B cell (primary cell): ENCODE results near the gene ADAMTSL4. TPM values are rescaled to one million over a fixed set of nuclear protein-coding genes. Genes with fewer than 3 reads are reported as not detected.

ENCODE experiments used
- ATAC-seq: fragments of 200-7000 bp; cut with Tn5 transposase; one replicate; pipeline ENCODE4 v1.10.0; 2021; ENCODE audit warnings: low read depth, mild to moderate bottlenecking, moderate number of reproducible peaks, moderate library complexity
- CTCF ChIA-PET: fragments of 350-600 bp; sonication (Branson Sonifier 250); formaldehyde crosslinking; loops from one replicate; lab custom pipeline; 2021; ENCODE audit warnings: antibody characterized with exemption, inconsistent platforms; lab: Charles Lee
- POLR2A ChIA-PET: fragments of 350-600 bp; sonication (Branson Sonifier 250); formaldehyde crosslinking; loops from one replicate; lab custom pipeline; 2021; ENCODE audit warnings: antibody characterized with exemption; lab: Charles Lee
- DNase-seq: peaks from one replicate; pipeline ENCODE4 v3.0.0; 2013
- H2AFZ ChIP-seq: 2 replicates; pipeline ENCODE4 v1.6.1; 2012; ENCODE audit warnings: mild to moderate bottlenecking, low read depth, low read length; ENCODE audit not compliant: insufficient read depth, poor library complexity, severe bottlenecking
- H3K27ac ChIP-seq, 2 donors: 1 replicate in 1 of 2; 2 replicates in 1 of 2; pipeline ENCODE4 v1.5.1; 2012 to 2013; ENCODE audit warnings: low read length in 2 of 2, mild to moderate bottlenecking in 2 of 2, moderate library complexity in 1 of 2
- H3K27me3 ChIP-seq, 4 experiments: fragments of 200-600 bp in 1 of 4; sonication (generic) in 1 of 4; replicated peaks in 1 of 4; 1 replicate in 2 of 4; 2 replicates in 2 of 4; pipeline versions ENCODE4 v1.6.1 to v1.7.0; 2013 to 2016; ENCODE audit warnings: low read length in 3 of 4, mild to moderate bottlenecking in 2 of 4, mixed read lengths in 1 of 4, moderate library complexity in 1 of 4; ENCODE audit not compliant: insufficient read depth in 4 of 4, control insufficient read depth in 3 of 4; ENCODE audit errors: control extremely low read depth in 1 of 4
- H3K36me3 ChIP-seq, 2 experiments: replicated peaks in 1 of 2; 1 replicate in 1 of 2; 2 replicates in 1 of 2; pipeline versions ENCODE4 v1.6.1 to v1.7.1; 2013; ENCODE audit warnings: low read length in 1 of 2; ENCODE audit not compliant: insufficient read depth in 2 of 2, control insufficient read depth in 1 of 2; ENCODE audit errors: control extremely low read depth in 1 of 2, extremely low read depth in 1 of 2
- H3K4me1 ChIP-seq, 2 donors: fragments of 200-600 bp in 1 of 2; sonication (generic) in 1 of 2; 1 replicate in 1 of 2; 2 replicates in 1 of 2; pipeline versions ENCODE4 v1.5.1 to v1.6.1; 2013 to 2017; ENCODE audit warnings: low read length in 2 of 2; ENCODE audit not compliant: control insufficient read depth in 2 of 2, insufficient read depth in 2 of 2
- H3K4me2 ChIP-seq: replicated peaks from 2 replicates; pipeline ENCODE3; 2012; ENCODE audit warnings: mild to moderate bottlenecking, low read depth, low read length; ENCODE audit not compliant: poor library complexity, severe bottlenecking
- H3K4me3 ChIP-seq, 5 experiments: fragments of 200-600 bp in 1 of 5; sonication (generic) in 1 of 5; 1 replicate in 3 of 5; 2 replicates in 2 of 5; pipeline versions ENCODE4 v1.5.1 to v1.7.0; 2011 to 2016; ENCODE audit warnings: low read length in 4 of 5, mild to moderate bottlenecking in 4 of 5, low read depth in 2 of 5, control low read depth in 1 of 5, moderate library complexity in 1 of 5; ENCODE audit not compliant: insufficient read depth in 1 of 5; ENCODE audit errors: control extremely low read depth in 1 of 5, extremely low read depth in 1 of 5
- H3K79me2 ChIP-seq: fragments of 200-600 bp; sonication (generic); one replicate; pipeline ENCODE4 v1.6.0; 2016; ENCODE audit warnings: low read length; ENCODE audit not compliant: control insufficient read depth, insufficient read depth
- H3K9ac ChIP-seq: fragments of 200-600 bp; sonication (generic); 2 replicates; pipeline ENCODE4 v1.6.1; 2017; ENCODE audit warnings: mild to moderate bottlenecking, low read length, moderate library complexity
- H3K9me3 ChIP-seq, 3 donors: one replicate each; pipeline versions ENCODE4 v1.6.1 to v1.7.1; 2013; ENCODE audit warnings: low read length in 2 of 3; ENCODE audit not compliant: control insufficient read depth in 2 of 3, insufficient read depth in 1 of 3; ENCODE audit errors: control extremely low read depth in 1 of 3
- H4K20me1 ChIP-seq: 2 replicates; pipeline ENCODE4 v1.6.0; 2012; ENCODE audit warnings: mild to moderate bottlenecking, low read length; ENCODE audit not compliant: insufficient read depth, control insufficient read depth, poor library complexity, severe bottlenecking
- H3K27ac Mint-ChIP-seq: one replicate; pipeline ENCODE4 v1.8.0; 2021; ENCODE audit warnings: mixed read lengths
- H3K27me3 Mint-ChIP-seq: one replicate; pipeline ENCODE4 v1.8.0; 2021; ENCODE audit warnings: mixed read lengths
- H3K4me1 Mint-ChIP-seq: one replicate; pipeline ENCODE4 v1.8.0; 2021; ENCODE audit warnings: mixed read lengths
- H3K4me3 Mint-ChIP-seq: one replicate; pipeline ENCODE4 v1.8.0; 2021; ENCODE audit warnings: mixed read lengths
- H3K9me3 Mint-ChIP-seq: one replicate; pipeline ENCODE4 v1.8.0; 2022; ENCODE audit warnings: mixed read lengths; ENCODE audit not compliant: insufficient read depth
- CTCF ChIP-seq: fragments of 200-600 bp; IDR thresholded peaks from one replicate; pipeline ENCODE4 v1.8.0; 2022; ENCODE audit warnings: antibody characterized with exemption, mild to moderate bottlenecking
- EZH2 ChIP-seq: IDR thresholded peaks from 2 replicates; pipeline ENCODE4 v1.6.1; 2012; ENCODE audit warnings: borderline replicate concordance, low read depth, mild to moderate bottlenecking, moderate library complexity, low read length; ENCODE audit not compliant: insufficient read depth, poor library complexity, severe bottlenecking
- WGBS: methylation state at CpG from one replicate; pipeline ENCODE4 v1.1.5; 2013; ENCODE audit warnings: missing lambda C conversion rate; ENCODE audit not compliant: insufficient coverage; 5-methylcytosine and 5-hydroxymethylcytosine counted together
- intact Hi-C: fragments of 100-400 bp; cut with micrococcal nuclease; formaldehyde crosslinking; loops from one replicate; pipeline ENCODE4 v1.10.0; 2022
- polyA plus RNA-seq: library from polyadenylated mRNA; depleted of rRNA; stranded (reverse); fragments of >200 nt; gene quantifications from 2 replicates; pipeline ENCODE4 v1.2.3, GENCODE V29; 2012
- total RNA-seq, 2 donors: library from RNA; stranded (reverse); fragments of 120-200 nt in 1 of 2; gene quantifications; 1 replicate in 1 of 2; 2 replicates in 1 of 2; pipeline versions ENCODE4 v1.2.3 to v1.2.4, GENCODE V29; 2013 to 2022

Gene ADAMTSL4
- total and polyA plus RNA-seq, 2 donors (not counting 1 experiment from before 2014, with no cell fraction given) = 0.70 TPM; not detected in 1

- no peak overlapping the region for H3K9ac ChIP-seq
- no peaks in the 10 kb centered on the region for H3K27me3 ChIP-seq
- no peak overlapping the region for H3K27ac ChIP-seq
- no peak overlapping the region for H3K27ac Mint-ChIP-seq
- H3K79me2 ChIP-seq = no peaks in the 10 kb centered on the region
- H3K36me3 ChIP-seq = no peaks in the 10 kb centered on the region
- no peak overlapping the region for H3K4me3 Mint-ChIP-seq
- ChIA-PET CTCF (no interaction called here), POLR2A (no interaction called here)
- H3K9me3 ChIP-seq = peaks cover 0 to 4% (median 0%) of the 10 kb centered on the region in 3 donors
- intact Hi-C loops = no loop called here
- H3K4me1 ChIP-seq = peaks cover 14% of the 10 kb centered on the region in 2 donors
- peaks cover 15% of the 10 kb centered on the region for H3K4me1 Mint-ChIP-seq
- no peak overlapping the region for H3K4me2 ChIP-seq
- DNase-seq (no peak), ATAC-seq (no peak)
- H4K20me1 ChIP-seq = no peaks in the 10 kb centered on the region
- H3K4me3 ChIP-seq = no peak overlapping the region
- WGBS = no CpG with 5 or more reads among the region's 1 CpG
- TF ChIP-seq EZH2 (no peak), CTCF (no peak)
- no peaks in the 10 kb centered on the region for H3K9me3 Mint-ChIP-seq
- no peak overlapping the region for H2AFZ ChIP-seq
- no peaks in the 10 kb centered on the region for H3K27me3 Mint-ChIP-seq
Measured at GRCh38 chr1:150521196-150521968, 27.8 kb upstream of the ADAMTSL4 start.

- no peak overlapping the region for H3K4me3 Mint-ChIP-seq
- H3K27ac Mint-ChIP-seq = no peak overlapping the region
- no peaks in the 10 kb centered on the region for H3K27me3 Mint-ChIP-seq
- Histone ChIP-seq H4K20me1 (no peaks in the 10 kb centered on the region), H3K27me3 (no peaks in the 10 kb centered on the region), H3K9me3 (peaks cover 0 to 4% (median 0%) of the 10 kb centered on the region in 3 donors), H3K4me1 (no peaks in the 10 kb centered on the region), H3K79me2 (no peaks in the 10 kb centered on the region), H3K36me3 (no peaks in the 10 kb centered on the region), H3K9ac (no peak overlapping the region), H2AFZ (no peak overlapping the region), H3K27ac (no peak overlapping the region), H3K4me3 (no peak overlapping the region), H3K4me2 (no peak overlapping the region)
- H3K9me3 Mint-ChIP-seq = no peaks in the 10 kb centered on the region
- no peak for DNase-seq
- 94% methylated on average over 2 of the region's 3 CpGs for WGBS
- ChIA-PET POLR2A (no interaction called here), CTCF (interaction anchor here (1.1 kb wide), 1 partner anchor 9 kb away, joined by 4 read pairs; no protein-coding TSS in a partner anchor)
- TF ChIP-seq CTCF (no peak), EZH2 (no peak)
- no peak for ATAC-seq
- intact Hi-C loops = no loop called here
- no peaks in the 10 kb centered on the region for H3K4me1 Mint-ChIP-seq
Measured at GRCh38 chr1:150525348-150525747, 23.9 kb upstream of the ADAMTSL4 start.
